ENCODE measurements around the gene SOWAHA. TPM values are rescaled to one million over a fixed set of nuclear protein-coding genes. Genes with fewer than 3 reads are reported as not detected.

Gene SOWAHA
- total RNA-seq, 2 donors from 2014 or later: 0.13 TPM; not detected in 1

DNA sequence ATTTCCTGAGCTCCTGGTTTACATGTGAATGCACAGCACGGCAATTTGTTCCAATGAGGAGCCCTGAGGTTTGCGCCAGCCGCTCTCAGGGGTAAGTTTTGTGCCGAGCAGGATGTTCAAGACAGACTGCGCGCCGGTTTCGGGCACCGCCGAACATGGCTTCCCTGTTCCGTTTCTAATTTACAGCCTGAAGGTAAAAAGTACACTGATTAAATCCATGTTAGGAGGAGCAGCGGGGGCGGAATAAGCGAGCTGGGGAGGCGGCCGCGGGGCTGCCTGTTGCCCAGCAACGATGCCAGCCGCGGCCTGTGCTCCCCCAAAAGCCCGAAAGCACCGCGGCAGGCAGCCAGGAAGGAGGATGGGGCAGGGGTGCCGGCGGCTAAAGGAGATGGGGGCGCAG, 6.4 kb downstream of the SOWAHA start:
- Mint-ChIP-seq H3K36me3 (ENCODE audit: low read depth) (no peaks in the 10 kb centered on the region), H3K4me3 (no peak overlapping the region), H3K4me1 (peaks cover 2% of the 10 kb centered on the region), H3K27me3 (ENCODE audit: insufficient read depth) (peaks cover 50% of the 10 kb centered on the region), H3K9me3 (peaks cover 5% of the 10 kb centered on the region), H3K27ac (no peak overlapping the region)
- DNase-seq: no peak
- no peak for TF ChIP-seq CTCF (conservative IDR thresholded peaks at IDR 0.05)
- 92 to 93% methylated on average over 14 to 26 of the region's 26 CpGs for WGBS, 2 experiments (ENCODE audit: insufficient coverage in 1 of 2, insufficient read length in 1 of 2)
- Histone ChIP-seq H3K9ac (ENCODE audit: extremely low read depth, low read length, poor library complexity, severe bottlenecking) (no peak overlapping the region), H3K36me3 (ENCODE audit: control insufficient read depth, insufficient read depth, low read length) (no peaks in the 10 kb centered on the region), H3K27ac (ENCODE audit: low read depth, low read length) (no peak overlapping the region), H3K4me3 (ENCODE audit: low read length) (no peak overlapping the region), H3K4me1 (ENCODE audit: control insufficient read depth, insufficient read depth, low read length) (peaks cover 4% of the 10 kb centered on the region), H3K27me3 (ENCODE audit: control insufficient read depth, insufficient read depth, low read length, poor library complexity, severe bottlenecking) (peaks cover 28% of the 10 kb centered on the region), H3K9me3 (ENCODE audit: control insufficient read depth, low read length) (no peaks in the 10 kb centered on the region)

- 37 to 45% methylated on average over 10 to 15 of the region's 15 CpGs for WGBS, 2 experiments (ENCODE audit: insufficient coverage in 1 of 2, insufficient read length in 1 of 2)
- Histone ChIP-seq H3K9ac (ENCODE audit: extremely low read depth, low read length, poor library complexity, severe bottlenecking) (no peak overlapping the region), H3K4me1 (ENCODE audit: control insufficient read depth, insufficient read depth, low read length) (peaks cover 4% of the 10 kb centered on the region), H3K27ac (ENCODE audit: low read depth, low read length) (no peak overlapping the region), H3K36me3 (ENCODE audit: control insufficient read depth, insufficient read depth, low read length) (no peaks in the 10 kb centered on the region), H3K9me3 (ENCODE audit: control insufficient read depth, low read length) (no peaks in the 10 kb centered on the region), H3K4me3 (ENCODE audit: low read length) (no peak overlapping the region), H3K27me3 (ENCODE audit: control insufficient read depth, insufficient read depth, low read length, poor library complexity, severe bottlenecking) (peaks cover 28% of the 10 kb centered on the region)
- peak; percentile 97 for TF ChIP-seq CTCF (conservative IDR thresholded peaks at IDR 0.05)
- Mint-ChIP-seq H3K36me3 (ENCODE audit: low read depth) (peaks cover 3% of the 10 kb centered on the region), H3K4me1 (peaks cover 4% of the 10 kb centered on the region), H3K4me3 (no peak overlapping the region), H3K27me3 (ENCODE audit: insufficient read depth) (peaks cover 45% of the 10 kb centered on the region), H3K9me3 (peaks cover under 1% of the 10 kb centered on the region), H3K27ac (no peak overlapping the region)
- DNase-seq: peak; percentile 98
Observed at GRCh38 chr5:132820162-132820754, 7.2 kb downstream of the SOWAHA start.

GRCh38 chr5:132821350-132821749, 8.2 kb downstream of the SOWAHA start:
- Mint-ChIP-seq H3K4me3 (no peak overlapping the region), H3K4me1 (peaks cover 8% of the 10 kb centered on the region), H3K27me3 (ENCODE audit: insufficient read depth) (peaks cover 35% of the 10 kb centered on the region), H3K27ac (no peak overlapping the region), H3K36me3 (ENCODE audit: low read depth) (peaks cover 3% of the 10 kb centered on the region), H3K9me3 (no peaks in the 10 kb centered on the region)
- DNase-seq: no peak
- Histone ChIP-seq H3K36me3 (ENCODE audit: control insufficient read depth, insufficient read depth, low read length) (no peaks in the 10 kb centered on the region), H3K9me3 (ENCODE audit: control insufficient read depth, low read length) (no peaks in the 10 kb centered on the region), H3K4me1 (ENCODE audit: control insufficient read depth, insufficient read depth, low read length) (peaks cover 4% of the 10 kb centered on the region), H3K4me3 (ENCODE audit: low read length) (no peak overlapping the region), H3K27ac (ENCODE audit: low read depth, low read length) (no peak overlapping the region), H3K27me3 (ENCODE audit: control insufficient read depth, insufficient read depth, low read length, poor library complexity, severe bottlenecking) (peaks cover 28% of the 10 kb centered on the region), H3K9ac (ENCODE audit: extremely low read depth, low read length, poor library complexity, severe bottlenecking) (no peak overlapping the region)
- no peak for TF ChIP-seq CTCF (conservative IDR thresholded peaks at IDR 0.05)
- 83% methylated on average over 3 of the region's 3 CpGs; no CpG with 5 or more reads in 1 of the 2 experiments for WGBS, 2 experiments (ENCODE audit: insufficient coverage in 1 of 2, insufficient read length in 1 of 2)
